Measurements from ENCODE around the gene MTA2. TPM values are rescaled to one million over a fixed set of nuclear protein-coding genes. Genes with fewer than 3 reads are reported as not detected.
"Not testable (repeated sequence)": the region's sequence is repeated elsewhere in the genome, so short reads cannot be mapped to it uniquely, and the experiment has no call there.

The MTA2 gene
- total RNA-seq, 1 donor = 110 TPM

- DNase-seq (ENCODE audit: low read depth) = no peak
- no peak overlapping the region for H3K4me3 ChIP-seq (ENCODE audit: low read depth, low read length)
- TF ChIP-seq CTCF (IDR thresholded peaks at IDR 0.05; ENCODE audit: insufficient read depth, low read length) = no peak
These were observed 35.4 kb downstream of the MTA2 start for GRCh38 chr11:62566247-62566646.

GRCh38 chr11:62565100-62565802 is 36.4 kb downstream of the MTA2 start:
- DNase-seq (ENCODE audit: low read depth) = no peak
- no peak overlapping the region for H3K4me3 ChIP-seq (ENCODE audit: low read depth, low read length)
- no peak for TF ChIP-seq CTCF (IDR thresholded peaks at IDR 0.05; ENCODE audit: insufficient read depth, low read length)

GRCh38 chr11:62561677-62562230 is 39.9 kb downstream of the MTA2 start:
- not testable (repeated sequence) for H3K4me3 ChIP-seq (ENCODE audit: low read depth, low read length); DNase-seq (ENCODE audit: low read depth)

GRCh38 chr11:62560566-62561103 is 41.0 kb downstream of the MTA2 start:
- TF ChIP-seq CTCF (IDR thresholded peaks at IDR 0.05; ENCODE audit: insufficient read depth, low read length) = peak; percentile 93
- H3K4me3 ChIP-seq (ENCODE audit: low read depth, low read length) = no peak overlapping the region
- DNase-seq (ENCODE audit: low read depth) = peak; percentile 99

- not testable (repeated sequence) for DNase-seq (ENCODE audit: low read depth)
These were observed 42.0 kb downstream of the MTA2 start for GRCh38 chr11:62559626-62560025.

GRCh38 chr11:62559204-62559603 is 42.5 kb downstream of the MTA2 start:
- TF ChIP-seq CTCF (IDR thresholded peaks at IDR 0.05; ENCODE audit: insufficient read depth, low read length) = no peak
- DNase-seq (ENCODE audit: low read depth) = no peak
- no peak overlapping the region for H3K4me3 ChIP-seq (ENCODE audit: low read depth, low read length)

More at GRCh38 chr11:62559626-62560025, 42.0 kb downstream of the MTA2 start:
- H3K4me3 ChIP-seq (ENCODE audit: low read depth, low read length) = not testable (repeated sequence)

GRCh38 chr11:62558669-62559068 is 43.0 kb downstream of the MTA2 start:
- TF ChIP-seq CTCF (IDR thresholded peaks at IDR 0.05; ENCODE audit: insufficient read depth, low read length) = no peak
- DNase-seq (ENCODE audit: low read depth) = no peak
- H3K4me3 ChIP-seq (ENCODE audit: low read depth, low read length) = no peak overlapping the region

All from fibroblast of the aortic adventitia (primary cell).